Measurements from ENCODE around the gene ABCA7. TPM values are rescaled to one million over a fixed set of nuclear protein-coding genes. Genes with fewer than 3 reads are reported as not detected.

ABCA7 gene
- total RNA-seq, 1 donor = 3.5 TPM

DNA sequence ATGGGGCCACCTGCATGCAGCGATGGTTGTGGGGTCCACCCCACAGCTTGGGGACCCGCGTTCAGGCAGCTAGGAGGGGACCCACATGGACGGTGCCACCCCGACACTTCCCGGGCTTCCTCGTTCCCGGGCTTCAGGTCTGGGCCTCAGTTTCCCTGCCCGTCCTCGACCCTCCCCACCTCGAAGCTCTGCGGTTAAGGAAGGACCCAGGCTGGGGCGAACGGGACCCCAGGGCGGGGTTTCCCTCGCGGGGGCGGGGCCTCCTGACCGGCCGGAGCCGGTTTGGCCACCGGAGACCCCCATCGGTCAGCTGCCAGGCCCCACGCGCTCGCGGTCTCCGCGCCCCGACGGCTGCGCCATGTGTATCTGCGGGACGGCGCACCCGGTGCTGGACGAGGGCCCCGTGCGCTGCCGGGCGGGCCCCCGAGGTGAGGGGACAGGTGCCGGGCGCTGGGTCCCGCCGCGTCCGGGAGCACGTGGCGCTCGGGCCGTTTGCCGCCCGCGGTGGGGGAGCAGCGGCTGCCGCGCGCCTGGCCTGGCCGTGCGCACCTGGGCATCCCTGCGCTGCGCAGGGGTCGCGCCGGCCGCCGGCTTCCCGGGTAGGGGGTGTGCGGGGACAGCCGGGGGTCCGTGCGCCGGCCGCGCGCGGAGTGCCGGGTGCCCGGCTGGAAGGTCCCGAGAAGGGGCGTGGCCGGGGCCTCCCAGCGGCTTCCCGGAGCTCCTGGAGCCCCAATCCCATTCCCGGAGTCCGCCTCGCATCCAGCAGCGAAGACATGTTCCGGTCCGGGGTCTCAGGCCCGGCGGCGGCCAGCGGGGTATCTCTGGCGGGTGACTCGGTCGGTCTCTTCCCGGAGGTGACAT, 31.3 kb downstream of the ABCA7 start:
- TF ChIP-seq, protein P1, sequence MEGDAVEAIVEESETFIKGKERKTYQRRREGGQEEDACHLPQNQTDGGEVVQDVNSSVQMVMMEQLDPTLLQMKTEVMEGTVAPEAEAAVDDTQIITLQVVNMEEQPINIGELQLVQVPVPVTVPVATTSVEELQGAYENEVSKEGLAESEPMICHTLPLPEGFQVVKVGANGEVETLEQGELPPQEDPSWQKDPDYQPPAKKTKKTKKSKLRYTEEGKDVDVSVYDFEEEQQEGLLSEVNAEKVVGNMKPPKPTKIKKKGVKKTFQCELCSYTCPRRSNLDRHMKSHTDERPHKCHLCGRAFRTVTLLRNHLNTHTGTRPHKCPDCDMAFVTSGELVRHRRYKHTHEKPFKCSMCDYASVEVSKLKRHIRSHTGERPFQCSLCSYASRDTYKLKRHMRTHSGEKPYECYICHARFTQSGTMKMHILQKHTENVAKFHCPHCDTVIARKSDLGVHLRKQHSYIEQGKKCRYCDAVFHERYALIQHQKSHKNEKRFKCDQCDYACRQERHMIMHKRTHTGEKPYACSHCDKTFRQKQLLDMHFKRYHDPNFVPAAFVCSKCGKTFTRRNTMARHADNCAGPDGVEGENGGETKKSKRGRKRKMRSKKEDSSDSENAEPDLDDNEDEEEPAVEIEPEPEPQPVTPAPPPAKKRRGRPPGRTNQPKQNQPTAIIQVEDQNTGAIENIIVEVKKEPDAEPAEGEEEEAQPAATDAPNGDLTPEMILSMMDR (IDR thresholded peaks at IDR 0.05; ENCODE audit: insufficient read depth, low read length) = no peak
- DNase-seq (ENCODE audit: low read depth) = no peak
- no peak overlapping the region for H3K4me3 ChIP-seq (ENCODE audit: low read depth, low read length)

DNA sequence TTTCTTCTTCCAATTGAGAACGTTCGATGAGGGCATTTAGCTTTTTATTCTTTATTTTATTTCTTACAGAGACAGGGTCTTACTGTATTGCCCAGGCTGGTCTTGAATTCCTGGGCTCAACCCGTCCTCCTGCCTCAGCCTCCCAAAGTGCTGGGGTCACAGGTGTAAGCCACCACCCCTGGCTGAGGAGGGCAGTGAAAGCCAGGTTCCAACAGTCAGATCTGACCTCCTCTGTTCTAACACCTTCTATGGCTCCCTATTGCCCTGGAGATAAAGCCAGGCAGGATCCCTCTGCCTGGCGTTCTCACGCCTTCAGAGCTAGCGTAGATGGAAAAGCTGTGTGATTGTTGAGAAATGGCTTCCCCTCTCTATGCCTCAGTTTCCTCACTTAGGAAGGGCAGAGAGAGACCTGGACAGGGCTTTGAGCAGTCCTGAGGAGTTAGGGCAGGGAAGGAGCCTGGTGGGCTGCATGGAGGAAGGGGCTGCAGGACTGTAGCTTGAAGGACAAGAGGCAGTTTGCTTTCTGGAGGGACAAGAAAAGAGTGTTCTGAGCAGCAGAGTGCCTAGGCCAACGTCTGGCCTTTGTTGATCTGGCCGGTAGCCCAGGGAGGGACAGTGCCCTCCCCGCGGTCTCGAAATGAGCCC, 32.6 kb downstream of the ABCA7 start:
- no peak overlapping the region for H3K4me3 ChIP-seq (ENCODE audit: low read depth, low read length)
- TF ChIP-seq, protein P1 (IDR thresholded peaks at IDR 0.05; ENCODE audit: insufficient read depth, low read length) = no peak
- no peak for DNase-seq (ENCODE audit: low read depth)

DNA sequence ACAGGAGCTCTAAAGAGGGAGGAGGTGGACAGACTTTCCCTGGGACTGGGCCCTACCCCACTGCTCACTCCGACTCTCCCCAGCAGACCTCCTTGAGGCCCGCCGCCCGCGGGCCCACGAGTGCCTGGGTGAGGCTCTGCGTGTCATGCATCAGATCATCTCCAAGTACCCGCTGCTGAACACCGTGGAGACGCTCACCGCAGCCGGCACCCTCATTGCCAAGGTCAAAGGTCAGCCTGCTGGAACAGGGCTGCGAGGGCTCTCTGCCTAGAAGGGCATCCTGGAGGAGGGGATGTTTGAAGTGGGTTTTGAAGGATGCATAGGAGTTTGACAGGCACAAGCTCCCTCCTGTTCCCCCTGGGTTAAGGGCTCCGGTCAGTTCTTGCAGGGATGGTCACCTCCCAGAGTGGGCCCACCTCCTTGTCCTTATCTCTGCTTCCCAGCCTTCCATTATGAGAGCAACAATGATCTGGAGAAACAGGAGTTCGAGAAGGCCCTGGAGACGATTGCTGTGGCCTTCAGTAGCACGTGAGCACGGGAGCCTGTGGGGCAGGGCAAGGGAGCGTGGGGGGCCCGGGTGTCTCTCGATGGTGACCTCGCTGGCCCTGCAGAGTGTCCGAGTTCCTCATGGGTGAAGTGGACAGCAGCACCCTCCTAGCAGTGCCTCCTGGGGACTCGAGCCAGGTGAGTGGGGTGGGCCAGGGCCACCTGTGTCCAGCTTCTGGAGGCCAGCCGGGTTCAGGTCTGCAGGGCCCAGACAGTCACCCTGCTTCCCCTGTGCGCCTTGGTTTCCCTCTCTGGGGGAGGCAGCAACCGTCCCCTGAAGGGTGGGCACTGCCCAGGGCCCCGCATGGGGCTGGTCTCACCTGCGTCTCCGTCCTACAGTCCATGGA, 33.4 kb downstream of the ABCA7 start:
- DNase-seq (ENCODE audit: low read depth) = no peak
- TF ChIP-seq, protein P1 (IDR thresholded peaks at IDR 0.05; ENCODE audit: insufficient read depth, low read length) = no peak
- H3K4me3 ChIP-seq (ENCODE audit: low read depth, low read length) = no peak overlapping the region

DNA sequence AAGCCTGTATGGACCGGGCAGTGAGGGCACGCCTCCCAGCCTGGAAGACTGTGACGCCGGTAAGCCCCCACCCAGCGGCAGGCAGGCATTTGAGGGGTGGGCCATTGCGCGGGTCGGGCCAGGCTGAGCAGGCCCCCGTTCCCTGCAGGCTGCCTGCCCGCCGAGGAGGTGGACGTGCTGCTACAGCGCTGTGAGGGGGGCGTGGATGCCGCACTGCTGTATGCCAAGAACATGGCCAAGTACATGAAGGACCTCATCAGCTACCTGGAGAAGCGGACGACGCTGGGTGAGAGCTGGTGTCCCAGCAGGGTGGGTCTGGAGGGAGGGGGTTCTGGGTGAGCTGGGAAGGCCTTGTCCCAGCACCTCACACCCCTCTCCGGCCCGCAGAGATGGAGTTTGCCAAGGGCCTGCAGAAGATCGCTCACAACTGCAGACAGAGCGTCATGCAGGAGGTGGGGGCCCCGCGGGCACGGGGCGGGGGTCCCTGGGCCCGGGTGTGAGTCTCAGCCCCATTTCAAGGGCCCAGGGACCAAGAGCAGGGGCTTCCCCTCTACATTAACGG, 34.1 kb downstream of the ABCA7 start:
- TF ChIP-seq, protein P1 (IDR thresholded peaks at IDR 0.05; ENCODE audit: insufficient read depth, low read length) = no peak
- no peak overlapping the region for H3K4me3 ChIP-seq (ENCODE audit: low read depth, low read length)
- no peak for DNase-seq (ENCODE audit: low read depth)

DNA sequence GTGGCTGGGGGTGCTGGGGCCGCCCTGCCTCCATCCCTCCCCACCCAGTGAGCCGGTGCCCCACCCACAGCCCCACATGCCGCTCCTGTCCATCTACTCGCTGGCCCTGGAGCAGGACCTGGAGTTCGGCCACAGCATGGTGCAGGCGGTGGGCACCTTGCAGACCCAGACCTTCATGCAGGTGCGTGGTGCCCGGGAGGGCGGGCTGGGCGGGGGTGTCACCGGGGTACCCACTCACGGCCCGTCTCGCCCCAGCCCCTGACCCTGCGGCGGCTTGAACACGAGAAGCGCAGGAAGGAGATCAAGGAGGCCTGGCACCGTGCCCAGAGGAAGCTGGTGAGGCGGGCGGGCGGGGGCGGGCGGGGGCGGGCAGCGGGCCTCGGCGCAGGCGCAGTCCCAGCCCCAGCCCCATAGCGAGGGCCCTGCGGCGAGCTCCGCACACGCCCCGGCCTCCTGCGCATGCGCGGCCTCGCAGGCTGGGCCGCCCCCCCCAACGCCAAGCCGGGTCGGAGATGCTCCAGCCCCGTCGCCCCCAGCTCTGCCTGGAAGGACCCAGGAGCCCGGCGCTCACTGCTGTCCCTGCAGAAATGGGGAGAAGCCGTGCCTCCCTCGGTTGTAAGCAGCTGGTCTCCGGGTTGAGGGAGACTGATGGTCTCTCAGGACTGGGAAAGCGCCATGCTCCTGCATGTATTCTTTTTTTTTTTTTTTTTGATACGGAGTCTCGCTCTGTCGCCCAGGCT, 34.8 kb downstream of the ABCA7 start:
- no peak overlapping the region for H3K4me3 ChIP-seq (ENCODE audit: low read depth, low read length)
- DNase-seq (ENCODE audit: low read depth) = no peak
- TF ChIP-seq, protein P1 (IDR thresholded peaks at IDR 0.05; ENCODE audit: insufficient read depth, low read length) = no peak

DNA sequence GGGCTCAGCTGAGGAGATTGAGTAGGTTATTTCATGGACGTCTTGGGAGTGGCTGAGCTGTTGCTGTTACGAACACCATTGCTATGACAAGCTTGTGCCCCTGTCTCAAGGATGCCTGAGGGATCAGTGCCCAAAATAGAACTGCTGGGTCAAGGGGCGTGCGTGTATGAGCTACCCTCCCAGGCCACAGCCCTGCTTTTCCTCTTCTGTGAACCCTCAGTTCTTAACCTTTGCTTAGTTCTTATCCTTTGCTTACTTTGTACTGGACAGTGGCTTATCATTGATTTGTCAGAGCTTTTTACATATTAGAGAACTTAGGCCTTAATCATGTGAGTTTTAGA, 36.1 kb downstream of the ABCA7 start:
- TF ChIP-seq, protein P1 (IDR thresholded peaks at IDR 0.05; ENCODE audit: insufficient read depth, low read length) = no peak
- no peak for DNase-seq (ENCODE audit: low read depth)
- H3K4me3 ChIP-seq (ENCODE audit: low read depth, low read length) = no peak overlapping the region

All from fibroblast of the aortic adventitia (primary cell).